GM21723 (cell line): ENCODE measurements around the gene LPCAT4.
"Not testable (repeated sequence)": the region's sequence is repeated elsewhere in the genome, so short reads cannot be mapped to it uniquely, and the experiment has no call there.

Experiments used
- ATAC-seq: cut with Tn5 transposase; IDR thresholded peaks from one replicate; pipeline ENCODE4 v1.9.1; 2021; ENCODE audit warnings: mild to moderate bottlenecking, moderate library complexity; ENCODE audit not compliant: unreplicated experiment

Gene LPCAT4

DNA sequence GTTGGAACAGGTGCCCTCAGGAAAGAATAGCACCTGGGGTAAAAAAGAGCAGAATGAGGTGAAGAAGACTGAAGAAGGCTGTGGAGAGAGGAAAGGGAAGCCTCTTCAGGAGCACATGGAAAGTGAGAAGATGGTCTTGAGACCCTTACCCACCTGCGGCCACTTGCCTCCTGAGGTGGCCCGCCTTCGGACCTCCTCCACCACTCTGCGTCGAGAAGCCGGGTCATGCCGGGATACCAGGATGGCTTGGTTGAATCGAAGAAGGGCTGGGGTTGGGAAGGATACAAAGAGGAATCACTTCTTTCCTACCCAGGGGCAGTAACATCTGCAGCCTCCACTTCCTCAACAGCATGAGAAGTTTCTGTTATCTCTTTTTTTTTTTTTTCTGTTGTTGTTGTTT is 3.0 kb downstream of the LPCAT4 start:
- ATAC-seq = no peak

DNA sequence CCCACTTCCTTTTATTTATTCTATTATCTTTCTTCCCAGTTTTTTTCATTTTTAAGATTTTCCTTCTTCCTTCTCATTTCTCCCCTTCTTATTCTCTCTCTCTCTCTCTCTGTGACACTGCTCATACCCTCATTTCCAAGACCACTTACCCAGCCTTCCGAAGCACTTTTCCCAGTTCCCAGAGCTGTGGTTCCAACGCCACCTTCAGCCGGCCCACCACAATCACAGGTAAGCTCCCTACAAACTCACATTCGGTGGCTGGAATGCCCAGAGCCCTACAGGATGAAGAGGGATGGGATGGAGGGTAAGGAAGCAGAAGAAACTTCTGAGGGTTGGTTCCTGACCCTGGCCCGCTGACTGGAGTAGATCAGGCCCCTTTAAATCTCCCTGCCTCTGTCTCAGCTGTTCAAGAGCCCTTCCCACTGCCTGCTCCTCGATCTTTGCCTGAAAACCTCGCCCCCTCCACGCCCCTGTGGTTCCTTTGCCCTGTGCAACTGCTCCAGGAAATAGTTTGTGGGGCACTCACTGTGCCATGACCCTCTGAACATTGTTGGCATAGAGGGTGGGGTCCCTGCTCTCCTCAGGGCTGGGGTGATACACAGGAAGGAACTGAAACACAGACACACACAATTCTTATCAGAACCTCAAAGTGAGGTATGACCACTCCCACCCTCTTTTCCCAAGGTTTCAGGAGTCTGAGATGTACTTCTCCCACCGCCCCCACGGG is 4.8 kb downstream of the LPCAT4 start:
- no peak for ATAC-seq

DNA sequence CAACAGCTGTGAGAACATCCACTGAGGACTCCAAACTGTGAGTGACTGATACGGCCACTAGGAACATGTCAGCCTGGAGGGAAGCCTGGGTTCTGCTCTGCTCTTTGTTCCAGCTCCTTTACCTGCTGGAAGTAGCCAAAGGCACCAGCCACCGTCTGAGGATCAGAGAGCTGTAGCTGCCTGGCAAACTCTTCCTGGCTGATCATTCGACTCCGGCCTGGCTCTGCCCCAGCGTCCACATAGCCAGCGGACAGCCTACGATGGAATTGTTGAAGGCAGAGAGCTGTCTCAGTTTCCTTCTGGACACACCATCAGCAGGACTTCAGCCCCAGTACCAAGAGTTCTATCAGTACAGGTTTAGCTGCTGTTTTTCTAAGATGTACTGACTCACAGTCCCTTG is 5.7 kb downstream of the LPCAT4 start:
- ATAC-seq = no peak

DNA sequence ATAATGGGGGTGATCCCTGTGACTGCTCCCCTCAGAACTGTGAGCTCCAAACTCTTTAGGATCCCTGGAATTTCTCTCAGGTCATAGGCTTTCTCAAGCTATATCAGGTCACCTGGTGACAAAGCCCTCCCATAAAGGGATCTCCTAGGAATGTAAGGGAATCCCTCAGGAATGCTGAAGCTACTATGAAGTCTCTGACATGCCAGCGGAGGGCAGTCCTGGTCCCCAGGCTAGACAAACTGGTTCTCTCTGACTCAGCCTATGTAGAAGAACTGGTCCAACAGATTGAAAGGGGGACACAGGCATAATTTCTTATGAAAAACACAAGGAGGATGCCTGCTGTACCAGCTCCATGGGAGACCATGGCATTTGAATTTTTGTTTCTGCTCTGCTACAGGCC is 6.7 kb downstream of the LPCAT4 start:
- no peak for ATAC-seq

DNA sequence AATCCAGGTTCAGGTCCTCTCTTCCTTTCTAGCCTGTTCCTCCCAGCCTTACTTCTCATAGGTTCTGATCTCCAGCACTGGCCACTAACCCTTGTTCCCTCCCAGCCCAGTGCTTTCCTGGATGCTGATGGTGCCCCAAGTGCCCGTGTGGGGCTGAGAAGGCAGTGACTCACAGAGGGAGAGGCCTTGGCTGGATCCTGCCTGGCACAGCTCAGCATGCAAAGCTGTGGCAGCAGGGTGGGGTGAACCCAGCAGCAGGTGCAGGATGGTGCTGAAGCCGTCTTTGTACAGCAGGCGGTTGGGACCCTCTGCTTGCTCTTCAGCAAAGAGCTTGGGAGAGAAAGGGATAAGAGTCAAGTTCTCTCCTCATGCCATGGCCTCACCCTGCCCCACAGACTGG is 7.6 kb downstream of the LPCAT4 start:
- no peak for ATAC-seq

DNA sequence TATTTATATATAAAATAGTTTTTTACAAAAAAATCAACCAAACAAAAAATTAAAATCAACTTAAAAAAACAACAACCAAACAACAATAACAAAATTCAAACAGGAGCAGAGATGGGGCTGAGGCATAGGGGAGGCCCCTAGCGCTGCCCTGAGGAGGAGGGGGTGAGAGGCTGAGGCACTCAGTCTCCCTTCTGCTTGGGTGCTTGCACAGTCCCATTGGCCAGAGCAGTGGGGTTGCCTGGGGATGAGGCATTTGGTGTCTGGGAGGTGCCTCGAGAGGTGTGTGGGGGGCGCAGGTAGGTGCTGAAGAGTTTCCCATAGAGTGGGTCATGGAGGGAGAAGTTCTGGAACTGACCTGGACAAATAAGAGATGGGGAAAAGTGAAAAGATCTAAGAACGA is 8.0 kb downstream of the LPCAT4 start:
- no peak for ATAC-seq

DNA sequence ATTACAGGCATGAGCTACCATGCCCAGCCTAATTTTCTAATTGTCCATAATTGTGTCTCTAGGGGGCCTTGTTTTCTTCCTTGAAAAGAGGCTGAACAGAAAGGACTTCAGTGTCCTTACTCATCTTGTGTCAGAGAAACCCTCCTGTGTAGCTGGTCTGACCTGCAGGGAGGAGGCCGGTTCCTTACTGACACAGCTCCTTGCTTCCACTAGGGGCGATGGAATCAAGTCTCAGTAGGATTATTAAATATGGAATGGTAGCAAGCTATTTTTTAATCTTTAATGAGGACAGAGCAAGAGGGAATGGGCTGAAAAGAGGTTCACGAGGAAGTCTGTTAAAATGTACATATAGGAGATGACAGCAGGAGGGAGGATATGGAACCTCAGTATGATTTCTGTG is 8.6 kb downstream of the LPCAT4 start:
- ATAC-seq = no peak

DNA sequence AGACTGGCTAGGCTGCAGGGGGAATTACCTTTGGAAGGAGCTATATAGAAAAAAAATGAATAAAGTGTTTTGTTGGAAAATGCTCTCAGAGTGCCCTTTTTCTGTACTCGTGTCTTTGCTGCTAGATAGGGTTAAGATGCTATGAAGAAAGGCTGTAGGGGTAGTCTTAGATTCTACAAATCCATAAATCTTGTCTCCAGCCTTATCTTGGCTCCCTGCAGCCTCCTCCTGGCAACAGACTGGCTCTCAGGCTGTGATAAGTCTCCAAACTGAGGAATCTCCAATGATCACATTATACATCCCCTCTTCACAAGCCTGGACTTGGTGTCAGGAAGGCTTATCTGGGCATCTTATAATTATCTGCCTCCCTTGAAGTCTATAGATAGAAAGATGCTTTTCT is 9.3 kb downstream of the LPCAT4 start:
- ATAC-seq = no peak

DNA sequence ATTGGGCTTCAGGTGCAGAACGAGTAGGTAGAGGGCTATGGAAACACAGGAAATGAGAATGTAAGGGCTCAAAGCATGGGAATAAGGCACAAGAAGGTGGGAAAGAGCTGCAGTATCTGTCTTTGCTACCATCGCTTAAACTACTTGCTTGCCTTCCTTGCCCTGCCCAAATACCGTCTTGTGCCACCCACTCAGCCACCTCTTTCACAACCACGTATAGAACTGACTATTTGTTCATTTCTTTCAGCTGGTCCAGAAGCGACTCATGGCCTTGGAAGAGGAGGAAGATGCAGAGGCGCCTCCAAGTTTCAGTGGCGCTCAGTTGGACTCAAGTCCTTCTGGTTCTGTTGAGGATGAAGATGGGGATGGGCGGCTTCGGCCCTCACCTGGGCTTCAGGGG is 11.8 kb downstream of the LPCAT4 start:
- ATAC-seq = no peak

DNA sequence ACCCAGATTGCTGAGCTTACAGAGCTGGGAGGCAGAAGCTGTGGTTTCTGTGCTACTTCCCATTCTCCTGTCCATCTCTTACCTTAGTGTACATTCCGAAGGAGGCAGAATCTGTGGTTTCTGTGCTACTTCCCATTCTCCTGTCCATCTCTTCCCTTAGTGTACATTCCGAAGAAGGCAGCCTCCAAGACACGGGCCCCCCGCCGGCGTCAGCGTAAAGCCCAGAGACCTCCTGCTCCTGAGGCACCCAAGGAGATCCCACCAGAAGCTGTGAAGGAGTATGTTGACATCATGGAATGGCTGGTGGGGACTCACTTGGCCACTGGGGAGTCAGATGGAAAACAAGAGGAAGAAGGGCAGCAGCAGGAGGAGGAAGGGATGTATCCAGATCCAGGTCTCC is 12.7 kb downstream of the LPCAT4 start:
- ATAC-seq = no peak

DNA sequence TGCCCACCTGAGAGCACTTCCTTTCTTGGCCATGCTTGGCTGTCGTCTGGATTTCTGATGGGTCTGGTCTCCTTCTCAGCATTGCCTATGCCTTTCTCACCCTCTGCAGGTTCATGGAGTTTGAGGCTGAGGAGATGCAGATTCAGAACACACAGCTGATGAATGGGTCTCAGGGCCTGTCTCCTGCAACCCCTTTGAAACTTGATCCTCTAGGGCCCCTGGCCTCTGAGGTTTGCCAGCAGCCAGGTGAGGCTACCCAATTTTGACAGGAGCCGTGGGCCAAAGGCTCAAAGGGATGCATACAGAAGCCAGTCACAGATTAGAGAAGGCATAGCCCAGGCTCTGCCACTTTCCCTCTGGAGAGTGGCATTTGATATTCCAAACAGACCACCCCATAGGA is 13.4 kb downstream of the LPCAT4 start:
- no peak for ATAC-seq

DNA sequence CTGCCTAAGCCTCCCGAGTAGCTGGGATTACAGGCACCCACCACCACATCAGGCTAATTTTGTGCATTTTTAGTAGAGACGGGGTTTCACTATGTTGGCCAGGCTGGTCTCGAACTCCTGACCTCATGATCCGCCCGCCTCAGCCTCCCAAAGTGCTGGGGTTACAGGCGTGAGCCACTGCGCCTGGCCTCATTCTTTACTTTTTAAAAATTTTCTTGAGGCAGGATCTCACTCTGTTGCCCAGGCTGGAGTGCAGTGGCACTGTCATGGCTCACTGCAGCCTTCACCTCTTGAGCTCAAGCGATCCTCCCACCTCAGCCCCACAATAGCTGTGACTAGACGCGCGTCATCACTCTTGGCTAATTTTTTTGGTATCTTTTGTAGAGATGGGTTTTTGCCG is 14.0 kb downstream of the LPCAT4 start:
- not testable (repeated sequence) for ATAC-seq

DNA sequence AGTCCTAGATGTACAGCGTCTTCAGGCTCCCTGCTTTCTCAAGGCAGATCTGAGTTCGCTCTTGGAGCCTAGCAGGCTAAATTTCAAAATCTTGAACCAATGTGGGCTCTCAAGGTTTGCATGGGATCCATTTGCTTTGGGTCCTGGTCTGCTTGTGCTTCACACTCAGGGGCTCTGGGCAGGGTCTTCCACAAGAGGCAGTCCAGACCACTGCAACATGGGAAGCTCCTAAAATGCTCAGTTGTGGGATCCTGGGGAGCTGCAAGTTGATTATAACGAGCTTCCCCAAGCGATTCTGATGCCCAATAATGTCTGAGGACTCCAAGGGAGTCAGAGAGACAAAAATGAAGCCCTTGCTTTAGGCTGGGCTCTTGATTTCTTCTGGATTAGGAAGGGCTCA is 17.2 kb downstream of the LPCAT4 start:
- ATAC-seq = no peak

DNA sequence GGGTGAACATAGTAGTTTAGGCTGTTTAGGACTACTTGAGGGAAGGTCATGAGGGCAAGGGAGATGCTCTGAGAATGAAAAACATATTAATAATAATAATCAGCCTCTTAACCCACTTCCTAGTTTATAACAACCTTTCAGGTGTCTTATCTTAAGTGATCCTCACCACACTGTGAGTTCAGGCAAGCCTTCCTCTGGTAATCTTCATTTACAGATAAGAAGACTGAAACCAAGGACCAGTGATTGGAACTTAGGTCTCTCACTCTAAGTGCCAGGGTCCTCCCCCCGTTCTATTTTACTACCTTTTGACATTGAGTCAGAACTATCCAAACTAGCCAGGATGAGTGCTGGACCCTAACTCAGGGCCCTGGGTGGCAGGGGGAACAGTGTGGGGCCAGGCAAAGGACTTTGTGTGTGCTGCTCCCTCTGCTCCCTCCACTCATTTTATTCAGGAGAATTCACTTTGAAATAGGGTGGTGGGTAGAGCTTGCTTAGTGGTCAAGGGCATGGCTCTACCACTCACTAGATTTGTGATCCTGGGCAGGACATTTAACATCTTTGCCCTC is 18.2 kb downstream of the LPCAT4 start:
- ATAC-seq = no peak

DNA sequence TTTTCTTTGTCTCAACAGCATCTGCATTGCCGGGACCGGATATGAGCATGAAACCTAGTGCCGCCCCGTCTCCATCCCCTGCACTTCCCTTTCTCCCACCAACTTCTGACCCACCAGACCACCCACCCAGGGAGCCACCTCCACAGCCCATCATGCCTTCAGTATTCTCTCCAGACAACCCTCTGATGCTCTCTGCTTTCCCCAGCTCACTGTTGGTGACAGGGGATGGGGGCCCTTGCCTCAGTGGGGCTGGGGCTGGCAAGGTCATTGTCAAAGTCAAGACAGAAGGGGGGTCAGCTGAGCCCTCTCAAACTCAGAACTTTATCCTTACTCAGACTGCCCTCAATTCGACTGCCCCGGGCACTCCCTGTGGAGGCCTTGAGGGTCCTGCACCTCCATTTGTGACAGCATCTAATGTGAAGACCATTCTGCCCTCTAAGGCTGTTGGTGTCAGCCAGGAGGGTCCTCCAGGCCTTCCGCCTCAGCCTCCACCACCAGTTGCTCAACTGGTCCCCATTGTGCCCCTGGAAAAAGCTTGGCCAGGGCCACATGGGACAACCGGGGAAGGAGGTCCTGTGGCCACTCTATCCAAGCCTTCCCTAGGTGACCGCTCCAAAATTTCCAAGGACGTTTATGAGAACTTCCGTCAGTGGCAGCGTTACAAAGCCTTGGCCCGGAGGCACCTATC is 18.9 kb downstream of the LPCAT4 start:
- no peak for ATAC-seq

DNA sequence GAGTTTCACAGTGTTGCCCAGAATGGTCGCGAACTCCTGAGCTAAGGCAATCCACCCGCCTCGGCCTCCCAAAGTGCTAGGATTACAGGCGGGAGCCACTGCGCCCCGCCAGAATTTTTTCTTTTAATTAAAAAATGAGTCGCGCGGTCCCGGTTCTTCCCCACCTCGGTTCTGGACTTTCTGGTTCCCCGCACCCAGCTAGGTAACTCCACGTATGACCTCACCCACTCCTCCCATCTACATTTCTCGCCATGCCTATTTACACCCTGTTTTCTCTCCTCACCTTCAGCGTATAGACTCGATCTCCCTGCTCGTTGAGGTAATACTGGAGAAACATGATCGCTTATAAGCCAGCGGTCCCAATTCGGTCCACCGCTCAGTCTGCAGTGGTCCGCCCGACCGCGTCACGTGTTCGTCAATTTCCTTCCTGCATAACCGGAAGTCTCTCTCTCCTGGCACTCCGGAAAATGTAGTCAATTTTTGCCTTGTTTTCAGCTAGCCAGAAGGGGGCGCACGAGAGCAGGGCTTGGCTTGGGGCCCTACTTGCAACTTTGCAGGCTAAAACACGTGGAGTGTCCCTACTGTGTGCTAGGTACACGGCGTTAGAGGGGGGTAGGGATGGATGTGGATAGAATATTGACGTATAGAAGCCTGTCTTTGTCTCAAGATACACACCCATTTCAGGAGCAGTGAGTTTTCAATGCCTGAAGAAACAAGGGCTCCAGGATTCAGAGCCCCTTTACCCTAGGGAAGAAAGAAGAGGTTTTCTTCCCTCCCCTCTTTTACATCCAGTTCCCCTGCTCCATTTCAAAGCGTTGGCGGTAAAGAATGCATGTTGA is 24.0 kb downstream of the LPCAT4 start, which contains the start of the genes NOP10 and NUTM1:
Gene NOP10 (minus strand): TSS at position 400 of the 839 bp plus-strand sequence. CDS start 63 bp downstream, at position 337.
Gene NUTM1 (plus strand): TSS at position 579 of the 839 bp plus-strand sequence. CDS start 382 bp downstream, outside the sequence.
- ATAC-seq = peak; percentile 87

DNA sequence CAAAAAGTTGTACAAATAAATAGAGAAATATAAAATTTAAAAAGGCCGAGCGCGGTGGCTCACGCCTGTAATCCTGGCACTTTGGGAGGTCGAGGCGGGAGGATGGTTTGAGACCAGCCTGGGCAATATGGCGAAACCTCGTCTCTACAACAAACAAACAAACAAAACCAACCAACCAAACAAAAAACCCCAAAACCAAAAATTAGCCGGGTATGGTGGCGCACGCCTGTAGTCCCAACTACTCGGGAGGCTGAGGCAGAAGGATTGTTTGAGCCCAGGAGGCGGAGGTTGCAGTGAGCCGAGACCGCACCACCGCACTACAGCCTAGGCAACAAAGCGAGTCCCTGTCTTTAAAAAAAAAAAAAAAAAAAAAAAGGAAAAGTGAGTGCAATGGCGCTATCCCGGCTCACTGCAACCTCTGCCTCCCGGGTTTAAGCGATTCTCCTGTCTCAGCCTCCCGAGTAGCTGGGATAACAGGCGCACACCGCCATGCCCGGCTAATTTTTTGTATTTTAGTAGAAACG is 24.7 kb downstream of the LPCAT4 start:
- not testable (repeated sequence) for ATAC-seq

DNA sequence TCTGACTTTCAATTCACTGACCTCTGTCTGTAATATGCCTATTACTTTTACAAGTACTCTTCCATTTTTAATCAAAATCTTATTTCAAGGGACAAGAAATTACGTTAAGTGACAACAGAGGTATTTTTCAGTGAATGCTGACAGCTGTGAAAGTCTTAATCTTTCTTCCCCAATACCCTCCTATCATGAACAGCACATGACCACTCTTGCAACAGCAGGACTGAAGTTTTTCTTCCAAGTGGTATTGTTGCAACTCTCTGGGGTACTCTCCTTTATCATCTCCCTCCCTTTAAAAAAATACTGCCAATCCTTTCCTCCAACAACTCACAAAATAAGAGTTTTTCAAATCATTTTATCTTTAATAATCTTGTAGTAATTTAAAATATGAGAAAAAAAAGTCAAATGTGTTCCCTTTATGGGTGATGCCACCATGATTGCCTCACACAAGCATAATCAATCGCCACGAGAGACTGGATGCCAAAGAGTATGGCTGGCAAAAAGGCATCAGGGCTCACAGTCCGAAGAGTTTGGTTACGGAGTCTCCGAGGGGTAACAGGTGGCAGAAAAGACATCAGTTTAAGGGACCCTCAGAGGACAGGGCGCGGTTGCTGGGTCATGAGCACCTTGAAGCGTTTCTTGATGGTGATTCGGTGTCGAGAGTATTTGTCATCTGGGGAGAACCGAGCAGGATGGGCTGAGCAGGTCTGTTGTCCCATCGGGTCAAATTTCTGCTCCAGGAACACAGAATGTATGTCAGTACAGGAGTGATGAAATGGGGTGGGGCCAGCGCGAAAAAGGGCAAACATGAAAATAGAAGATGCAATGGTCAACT is 25.4 kb downstream of the LPCAT4 start:
- no peak for ATAC-seq

DNA sequence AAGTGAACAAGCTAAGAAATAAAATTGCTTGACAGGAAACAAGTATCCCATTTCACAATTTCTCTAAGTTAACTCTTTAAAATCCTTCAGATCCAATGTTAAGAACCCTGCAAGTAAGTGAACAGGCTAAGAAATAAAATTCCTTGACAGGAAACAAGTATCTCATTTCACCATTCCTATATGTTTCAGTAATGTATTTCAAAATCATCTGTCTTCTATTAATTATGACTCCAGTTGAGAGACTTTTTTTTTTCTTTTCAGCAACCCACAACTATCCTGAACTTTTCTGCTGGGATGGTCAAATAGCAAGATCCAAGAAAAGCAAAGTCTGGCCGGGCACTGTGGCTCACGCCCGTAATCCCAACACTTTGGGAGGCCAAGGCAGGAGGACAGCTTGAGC is 27.1 kb downstream of the LPCAT4 start:
- no peak for ATAC-seq

DNA sequence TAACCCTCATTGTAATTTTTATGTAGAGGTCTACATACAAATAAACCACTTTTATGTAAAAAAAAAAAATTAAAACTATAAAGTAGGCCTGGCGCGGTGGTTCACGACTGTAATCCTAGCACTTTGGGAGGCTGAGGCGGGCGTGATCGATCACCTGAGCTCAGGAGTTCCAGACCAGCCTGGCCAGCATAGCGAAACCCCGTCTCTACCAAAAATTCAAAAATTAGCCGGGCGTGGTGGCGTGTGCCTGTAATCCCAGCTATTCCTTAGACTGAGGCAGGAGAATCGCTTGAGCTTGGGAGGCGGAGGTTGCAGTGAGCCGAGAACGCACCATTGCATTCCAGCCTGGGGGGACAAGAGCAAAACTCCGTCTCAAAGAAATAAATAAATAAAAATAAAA is 28.6 kb downstream of the LPCAT4 start:
- ATAC-seq = no peak
